Stimulated activated CD4-positive, alpha-beta T cell treated with anti-CD3 and anti-CD28 coated beads, Interleukin-1b, Interleukin-23, amount 100 ng/mL, for 24 hours (primary cell): Measurements from ENCODE around the gene MEX3B.

Source experiments
- DNase-seq, 4 experiments: peaks; one replicate each; pipeline ENCODE4 v3.0.0-alpha.2; 2020; ENCODE audit warnings: low read depth in 4 of 4, low spot score in 1 of 4

Gene MEX3B

DNA sequence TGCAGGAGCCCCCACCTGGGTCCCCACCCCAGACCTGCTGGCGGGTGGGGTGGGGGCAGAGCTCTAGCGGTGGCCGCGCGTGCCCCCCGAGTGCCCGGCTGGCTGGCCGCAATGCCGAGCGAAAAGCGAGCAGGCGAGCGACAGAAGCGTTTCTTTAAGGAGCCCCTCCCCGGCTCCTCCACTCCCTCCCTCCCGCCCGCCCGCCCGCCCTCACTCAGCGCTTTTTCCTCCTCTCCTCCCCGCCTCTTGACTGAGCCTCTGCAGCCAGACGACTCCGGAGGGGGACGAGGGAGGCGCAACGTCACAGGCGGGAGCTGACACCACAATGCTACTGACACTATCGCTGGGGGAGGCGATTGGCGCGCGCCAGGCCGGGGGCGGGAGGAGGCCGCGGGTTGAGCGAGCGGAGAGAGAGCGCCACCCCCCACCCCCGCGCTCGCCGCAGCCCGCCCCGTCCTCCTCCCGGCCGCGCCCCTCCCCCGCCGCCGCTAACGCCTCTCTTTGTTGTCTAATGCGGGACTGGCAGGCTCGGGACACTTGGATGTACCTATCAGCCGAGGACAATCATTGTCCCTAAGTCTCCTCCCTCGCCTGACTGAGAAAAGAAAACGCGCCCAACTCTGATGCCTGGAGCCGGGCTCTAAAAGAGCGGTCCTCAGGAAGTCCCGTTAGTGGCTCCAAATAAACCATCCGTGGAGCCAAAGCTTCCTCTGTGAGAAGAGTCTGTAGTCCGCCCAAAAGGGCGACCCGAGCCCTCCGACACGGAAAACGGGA is at the start of gene MEX3B:
Gene MEX3B, minus strand, starts transcription at position 127 of the 774 bp plus-strand sequence. CDS start 313 bp downstream, outside the sequence.
- DNase-seq, result peak; percentile 57 to 90 (median 82)

DNA sequence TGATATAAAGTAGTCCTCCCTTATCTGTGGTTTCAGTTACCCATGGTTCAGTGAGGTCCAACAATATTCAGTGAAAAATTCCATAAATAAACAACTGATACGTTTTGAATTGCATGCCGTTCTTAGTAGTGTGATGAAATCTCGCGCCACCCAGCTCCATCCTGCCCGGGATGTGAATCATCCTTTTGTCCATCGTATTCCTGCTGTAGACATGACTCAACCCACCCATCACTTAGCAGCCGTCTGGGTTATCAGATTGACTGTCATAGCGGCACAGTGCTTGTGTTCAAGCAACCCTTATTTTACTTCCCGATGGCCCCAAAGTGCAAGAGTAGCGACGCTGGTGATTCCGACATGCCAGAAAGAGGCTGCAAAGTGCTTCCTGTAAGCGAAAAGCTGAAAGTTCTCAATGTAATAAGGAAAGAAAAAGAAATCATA is 48.0 kb upstream of the MEX3B start:
- DNase-seq, result no peak

DNA sequence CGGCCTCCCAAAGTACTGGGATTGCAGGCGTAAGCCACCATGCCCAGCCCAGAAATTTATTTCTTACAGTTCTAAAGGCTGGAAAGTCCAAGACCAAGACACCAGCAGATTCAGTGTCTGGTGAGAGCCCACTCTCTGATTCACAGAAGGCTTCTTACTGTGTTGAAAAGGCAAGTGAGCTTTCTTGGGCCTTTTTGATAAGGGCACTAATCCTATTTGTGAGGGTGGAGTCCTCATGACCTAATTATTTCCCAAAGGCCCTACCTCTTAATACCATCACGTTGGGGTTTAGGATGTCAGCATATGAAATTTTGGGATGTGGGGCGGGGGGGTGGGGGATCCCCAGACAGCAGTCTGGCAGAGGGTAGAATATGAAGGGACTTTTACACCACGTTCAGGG is 47.5 kb upstream of the MEX3B start:
- no peak for DNase-seq

DNA sequence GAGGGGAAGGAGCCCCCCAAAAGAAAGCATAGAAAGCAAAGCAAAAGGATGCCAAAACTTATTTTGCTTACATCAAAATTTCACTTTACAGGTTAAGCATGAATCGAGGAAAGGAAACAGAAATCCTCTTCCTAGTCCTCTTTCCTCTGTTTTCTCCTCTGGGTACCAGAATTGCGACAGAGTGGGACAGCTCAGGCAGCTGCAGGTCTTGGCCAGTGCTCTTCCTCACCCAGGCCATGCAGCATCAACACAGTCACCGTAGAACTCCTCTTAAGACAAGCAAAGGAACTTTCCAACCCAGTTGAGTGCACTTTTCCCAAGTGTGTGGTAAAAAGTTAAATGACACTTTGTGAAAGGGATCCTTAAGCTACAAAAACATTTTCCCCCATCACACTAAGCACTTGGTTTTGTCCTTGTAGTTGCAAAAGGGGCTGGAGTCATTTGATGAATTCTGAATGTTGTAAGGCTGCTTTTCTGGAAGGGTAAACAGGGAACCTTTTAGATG is 45.9 kb upstream of the MEX3B start:
- DNase-seq, result no peak

DNA sequence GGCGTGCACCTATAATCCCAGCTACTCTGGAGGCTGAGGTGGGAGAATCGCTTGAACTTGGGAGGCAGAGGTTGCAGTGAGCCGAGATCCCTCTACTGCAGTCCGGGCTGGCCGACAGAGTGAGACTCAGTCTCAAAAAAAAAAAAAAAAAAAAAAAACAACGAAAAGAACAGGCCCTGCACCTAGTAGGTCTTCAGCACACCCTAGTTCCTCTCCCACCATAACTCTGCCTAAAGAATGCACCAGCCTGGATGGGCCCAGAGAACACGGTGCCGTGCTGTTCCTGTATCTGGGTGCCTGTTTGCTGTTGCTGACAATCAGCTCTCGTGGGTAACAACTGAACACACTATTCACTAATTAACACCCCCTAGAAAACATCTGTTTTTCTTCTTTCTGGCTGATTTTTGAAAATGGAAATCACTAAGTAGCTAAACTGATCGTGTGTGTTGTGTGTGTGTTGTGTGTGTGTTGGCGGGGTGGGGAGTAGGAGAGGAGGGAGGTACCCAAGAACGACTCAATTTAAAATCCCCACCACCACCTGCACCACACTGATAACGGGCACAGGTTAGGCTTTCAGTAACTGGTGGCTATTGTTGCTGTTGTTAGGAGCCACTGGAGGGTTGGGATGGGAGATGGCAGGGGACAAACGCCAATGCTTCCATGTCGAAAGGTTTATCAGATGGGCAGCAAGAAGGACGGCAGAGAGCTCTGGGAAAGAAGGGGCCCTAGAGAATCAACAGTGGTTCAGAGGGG is 40.6 kb upstream of the MEX3B start:
- no peak for DNase-seq

DNA sequence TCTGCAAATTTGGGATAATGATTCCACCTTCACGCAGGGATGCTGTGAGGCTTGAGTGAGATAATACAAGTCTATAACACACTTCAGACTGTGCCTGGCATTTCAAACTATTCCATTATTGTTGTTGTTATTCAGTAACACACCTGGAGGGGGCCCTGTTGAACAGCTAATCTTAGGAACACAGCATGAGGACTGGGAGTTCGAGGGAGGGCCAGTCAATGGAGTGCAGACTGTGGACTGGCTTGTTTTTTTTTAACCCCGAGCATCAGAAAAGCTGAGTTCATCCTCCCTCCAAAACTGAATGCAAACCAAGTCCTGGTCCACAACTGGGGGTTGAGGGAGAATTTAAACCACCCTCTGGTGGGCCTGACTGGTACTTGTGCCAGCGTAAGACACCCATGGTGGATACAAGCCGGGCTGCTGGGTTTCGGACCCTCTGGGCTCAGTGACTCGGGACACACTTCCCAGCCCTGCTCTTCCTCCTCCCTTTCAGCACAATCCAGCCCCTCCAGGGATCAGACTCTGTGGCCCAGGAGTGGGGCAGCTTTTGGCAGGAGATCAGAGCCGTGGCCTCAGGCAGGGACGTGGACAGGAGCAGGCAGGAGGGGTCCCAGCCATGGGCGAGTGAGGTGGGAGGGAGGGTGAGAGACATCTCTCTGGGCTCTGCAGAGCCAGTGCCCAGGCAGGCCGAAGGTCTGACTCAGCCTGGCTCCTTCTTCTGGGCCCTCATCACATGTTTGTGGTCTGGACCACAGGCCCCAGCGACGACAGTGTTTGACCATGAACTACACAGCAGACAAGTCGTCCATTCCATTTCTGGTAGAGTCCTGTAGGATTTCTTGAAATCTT is 36.3 kb upstream of the MEX3B start:
- no peak for DNase-seq

DNA sequence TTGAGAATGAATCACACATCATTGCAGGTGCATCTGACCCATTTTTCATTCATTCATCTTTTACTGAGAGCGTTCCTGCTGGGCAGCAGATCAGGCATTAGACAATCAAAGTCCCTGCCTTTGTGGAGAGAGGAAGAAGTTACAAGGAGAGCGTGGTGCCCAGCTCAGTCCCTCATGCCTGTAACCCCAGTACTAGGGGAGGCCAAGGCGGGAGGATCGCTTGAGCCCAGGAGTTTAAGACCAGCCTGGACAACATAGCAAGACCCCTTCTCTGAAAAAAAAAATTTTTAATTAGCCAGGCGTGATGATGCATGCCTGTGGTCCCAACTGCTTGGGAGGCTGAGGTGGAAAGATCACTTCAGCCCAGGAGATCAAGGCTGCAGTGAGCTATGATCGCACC is 35.0 kb upstream of the MEX3B start:
- DNase-seq, result no peak

DNA sequence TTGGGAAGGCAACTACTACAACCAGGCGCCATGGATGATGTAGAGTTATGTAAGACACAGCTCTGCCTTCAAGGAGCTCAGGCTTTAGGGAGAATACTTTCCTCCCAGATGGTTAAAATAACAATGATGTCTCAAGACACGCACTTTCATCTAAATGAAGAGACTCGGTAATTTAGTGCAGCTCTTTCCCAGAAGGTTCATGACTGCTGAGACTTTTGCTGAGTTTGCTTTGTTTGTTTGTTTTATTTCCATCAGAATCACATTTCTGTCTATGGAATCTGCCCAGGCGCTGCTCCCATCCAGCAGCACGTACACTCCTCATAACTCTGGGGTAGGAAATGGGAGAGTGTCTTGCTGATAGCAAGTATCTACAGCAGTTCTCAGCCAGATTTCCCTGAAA is 33.9 kb upstream of the MEX3B start:
- DNase-seq, result no peak

DNA sequence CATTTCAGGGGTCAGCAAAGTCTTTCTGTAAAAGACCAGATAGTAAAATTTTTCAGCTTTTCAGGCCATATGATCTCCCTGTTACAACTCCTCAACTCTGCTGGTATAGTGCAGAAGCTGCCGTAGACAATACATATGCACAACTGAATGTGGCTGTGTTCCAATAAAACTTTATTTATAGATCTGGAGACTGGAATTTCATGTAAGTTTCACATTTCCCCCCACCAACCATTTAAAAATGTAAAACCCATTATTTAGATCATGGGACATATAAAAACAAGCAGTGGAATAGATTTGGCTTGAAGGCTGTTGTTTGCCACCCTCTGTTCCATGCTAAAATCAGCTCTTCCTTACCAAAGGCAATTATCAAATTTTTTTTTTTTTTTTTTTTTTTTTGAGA is 28.8 kb upstream of the MEX3B start:
- no peak for DNase-seq

DNA sequence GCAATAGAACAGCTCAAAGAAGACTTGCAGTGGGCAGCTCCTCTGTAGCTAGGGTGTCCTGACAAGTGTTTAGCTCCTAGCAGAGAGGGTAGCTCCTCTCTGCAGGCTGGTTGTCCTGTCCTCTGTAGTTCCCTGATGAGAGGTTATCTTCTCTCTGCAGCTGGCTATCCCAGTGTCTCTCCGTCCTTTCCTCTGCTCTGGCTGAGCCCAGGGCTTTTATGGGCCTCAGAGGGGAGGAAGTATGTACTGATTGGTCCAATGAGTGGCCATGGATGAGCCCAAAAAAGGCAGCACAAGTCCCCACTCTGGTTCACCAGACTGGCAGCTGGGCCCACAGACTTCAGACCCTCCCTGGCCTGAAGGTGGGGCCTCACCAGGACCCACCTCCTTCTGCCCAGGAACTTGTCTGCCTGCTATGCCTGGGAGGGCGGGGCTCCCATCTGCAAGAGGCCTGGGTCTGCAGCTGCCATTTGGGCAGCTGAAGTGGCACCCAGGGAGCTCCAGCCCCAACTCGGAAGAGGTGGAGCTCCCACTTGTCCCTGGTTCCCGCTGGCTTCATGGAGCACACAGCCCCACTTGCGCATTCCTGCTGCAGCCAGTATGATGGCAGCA is 27.2 kb upstream of the MEX3B start:
- DNase-seq, result no peak

DNA sequence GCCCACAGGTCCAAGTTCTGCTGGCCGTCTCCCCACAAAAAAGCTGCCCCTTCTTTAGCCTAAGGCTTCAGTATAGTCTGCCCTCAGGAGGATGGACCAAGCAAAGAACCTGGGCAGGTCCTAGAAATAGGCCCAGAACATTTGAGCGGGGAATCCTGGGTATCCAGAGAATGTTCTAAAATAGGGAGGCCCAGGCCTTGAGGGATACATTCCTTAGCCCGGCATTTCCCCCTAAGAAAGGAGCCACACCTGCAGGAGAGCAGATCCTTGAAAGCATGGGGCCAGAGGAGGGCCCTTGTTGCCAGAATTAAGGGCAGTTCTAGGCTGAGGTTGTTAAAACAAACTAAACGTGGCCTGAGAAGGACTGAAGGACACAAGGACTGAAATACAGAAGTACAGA is 20.6 kb upstream of the MEX3B start:
- no peak for DNase-seq

DNA sequence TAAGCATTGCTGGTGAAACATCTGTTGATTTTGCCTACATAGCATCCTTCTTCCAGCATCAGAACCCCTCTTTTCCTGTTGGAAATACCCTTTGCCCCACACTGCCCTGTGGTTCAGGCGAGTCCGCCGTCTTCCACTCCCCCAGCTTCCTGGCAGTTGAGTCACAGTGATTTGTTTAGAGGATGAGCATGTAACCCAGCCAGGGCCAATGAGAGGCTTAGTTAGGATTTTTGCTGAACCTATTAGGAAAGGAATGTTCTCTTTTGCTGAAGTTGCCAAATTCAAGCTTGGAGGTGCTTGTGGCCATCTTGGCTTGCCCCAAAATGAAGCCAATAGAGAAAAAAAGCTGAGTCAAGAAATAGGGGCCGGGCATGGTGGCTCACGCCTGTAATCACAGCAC is 19.0 kb upstream of the MEX3B start:
- DNase-seq, result no peak

DNA sequence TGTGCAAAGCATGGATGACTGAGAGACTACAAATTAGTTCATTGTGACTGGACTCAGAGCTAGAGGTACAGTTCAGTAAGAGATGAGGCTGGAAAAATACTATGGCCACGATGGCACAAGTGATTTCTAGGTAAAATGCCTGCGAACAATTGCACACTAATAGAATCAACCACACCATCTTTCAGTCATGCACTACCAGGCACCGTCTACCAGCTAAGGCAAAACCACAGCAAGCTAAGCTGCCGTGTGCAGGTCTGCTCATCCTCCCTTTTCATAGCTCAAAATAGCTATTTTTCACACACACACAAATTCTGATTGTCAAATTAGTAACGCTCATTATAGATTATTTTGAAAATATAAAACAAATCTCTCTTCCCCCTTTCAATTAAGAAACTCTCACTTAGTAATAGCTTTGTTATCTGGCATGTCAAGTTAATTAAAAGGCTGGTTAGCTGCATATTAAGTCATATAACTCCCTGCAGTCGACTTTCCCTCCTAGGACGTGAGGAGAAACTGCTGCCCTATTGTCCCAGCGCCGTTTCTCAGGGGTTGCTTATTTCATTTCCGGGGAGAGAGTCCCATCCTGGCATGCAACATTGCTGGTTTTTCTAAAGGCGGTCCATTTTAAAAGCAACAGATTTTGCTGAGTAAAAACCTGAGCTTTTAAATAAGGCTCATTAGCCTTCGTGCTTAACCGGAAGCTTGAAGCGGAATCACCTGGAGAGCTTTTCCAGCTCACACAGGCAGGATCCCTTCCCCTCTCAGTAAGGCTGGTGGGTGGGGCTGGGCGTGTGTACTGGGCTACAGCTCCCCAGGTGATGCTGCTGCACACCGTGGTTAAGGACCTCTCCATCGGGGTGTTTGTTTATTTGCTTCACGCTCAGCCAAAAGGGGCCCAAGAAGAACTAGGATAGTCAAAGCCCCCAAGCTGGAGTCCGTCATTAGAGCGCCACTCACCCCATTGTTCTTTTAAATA is 16.9 kb upstream of the MEX3B start:
- no peak for DNase-seq

DNA sequence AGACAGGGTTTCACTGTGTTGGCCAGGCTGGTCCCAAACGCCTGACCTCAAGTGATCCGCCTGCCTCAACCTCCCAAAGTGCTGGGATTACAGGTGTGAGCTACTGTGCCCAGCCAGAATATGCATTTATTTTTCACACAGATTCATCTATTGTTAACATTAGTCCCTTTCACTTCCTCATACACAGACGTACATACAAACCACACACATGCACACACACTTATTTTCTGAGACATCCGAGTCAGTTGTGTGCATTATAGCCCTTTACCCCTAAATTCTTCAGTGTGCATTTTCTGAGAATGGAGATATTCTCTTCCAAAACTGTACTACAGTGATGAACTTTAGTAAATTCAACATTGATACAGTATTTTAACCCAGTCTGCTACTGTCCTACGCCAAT is 15.0 kb upstream of the MEX3B start:
- no peak for DNase-seq

DNA sequence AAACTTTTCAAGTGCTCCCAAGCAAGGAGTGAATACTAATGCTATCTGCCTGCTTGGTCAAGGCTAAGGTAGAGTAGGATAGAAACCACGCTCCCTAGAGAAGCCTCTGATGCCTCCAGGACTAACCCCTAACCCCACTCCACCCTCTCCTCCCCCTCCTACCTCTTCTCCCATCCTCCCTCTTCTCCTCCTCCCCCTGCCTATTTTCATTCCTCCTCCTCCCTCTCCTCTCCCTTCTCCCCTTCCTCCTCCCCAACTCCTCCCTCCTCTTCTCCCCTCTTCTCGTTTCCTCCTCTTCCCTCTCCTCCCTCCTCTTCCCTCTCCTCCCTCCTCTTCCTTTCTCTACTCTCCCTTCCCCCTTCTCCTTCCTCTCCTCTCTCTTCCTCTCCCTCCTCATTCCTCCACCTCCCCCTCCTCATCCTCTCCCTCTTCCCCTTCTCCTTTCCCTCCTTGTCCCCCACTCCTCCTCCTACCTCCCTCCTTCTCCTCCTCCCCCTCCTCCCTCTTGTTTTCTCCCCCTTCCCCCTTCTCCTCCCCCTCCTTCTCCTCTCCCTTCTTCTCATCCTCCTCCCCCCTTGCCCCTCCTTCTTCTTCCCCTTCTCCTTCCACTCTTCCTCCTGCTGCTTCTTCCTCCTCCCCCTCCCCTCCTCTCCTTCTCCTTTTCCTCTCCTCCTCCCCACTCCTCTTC is 12.8 kb upstream of the MEX3B start:
- no peak for DNase-seq

DNA sequence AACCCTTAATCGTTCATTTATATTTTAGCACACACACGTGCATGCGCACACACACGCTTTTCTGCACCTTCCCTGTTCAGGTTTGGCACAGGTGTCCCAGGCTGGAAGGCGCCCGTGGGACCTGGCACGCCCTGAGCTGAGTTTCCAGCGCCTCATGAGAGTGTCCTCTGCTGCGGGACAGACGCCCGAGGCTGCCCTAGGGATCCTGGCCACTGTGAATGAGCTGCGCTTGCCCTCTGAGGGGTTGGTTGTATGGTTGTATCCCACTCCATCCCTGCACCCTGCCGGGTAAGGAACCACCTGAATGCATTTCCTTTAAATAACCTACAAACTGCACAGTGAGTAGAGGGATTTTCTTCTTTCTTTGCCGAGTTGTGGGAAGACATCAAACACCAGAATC is 12.2 kb upstream of the MEX3B start:
- DNase-seq, result no peak

DNA sequence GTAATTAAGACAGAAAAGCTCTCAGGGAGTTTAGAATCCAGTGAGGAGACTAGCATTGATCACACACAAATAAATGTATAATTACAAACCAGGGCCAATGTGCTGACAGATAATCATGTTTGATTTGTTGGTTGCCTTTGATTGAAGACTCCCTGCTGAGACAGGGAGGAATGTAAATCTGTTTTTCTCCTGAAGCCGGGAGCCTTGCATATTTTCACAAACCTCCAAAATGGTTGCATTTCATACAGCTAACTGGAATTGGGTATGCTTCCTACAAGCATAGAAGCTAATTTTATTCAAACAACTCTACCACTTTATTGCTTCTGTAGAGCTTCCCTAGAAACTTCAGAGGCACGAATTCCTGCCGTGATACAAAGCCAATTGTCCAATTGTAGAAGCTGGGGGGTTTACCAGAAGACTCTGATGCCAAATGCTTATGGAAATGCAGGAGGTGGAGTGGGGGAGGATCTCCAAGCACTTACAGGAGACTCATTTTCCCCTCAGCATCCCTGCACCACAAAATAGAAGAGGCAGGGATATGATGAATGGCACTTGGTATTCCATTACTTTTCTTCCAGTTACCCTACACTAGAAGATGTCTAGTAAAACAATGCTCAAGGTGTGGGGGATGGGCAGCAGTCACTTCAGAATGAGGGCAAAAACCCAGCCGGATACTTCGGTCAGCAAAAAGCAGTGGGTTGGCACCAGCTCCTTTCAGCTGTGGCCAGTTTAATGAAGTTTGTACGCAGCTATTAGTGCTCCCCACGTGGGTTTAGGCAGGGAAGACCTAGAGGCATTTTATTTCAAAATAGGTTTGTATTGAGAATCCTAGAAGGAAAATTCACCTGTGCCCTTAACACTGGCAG is 11.4 kb upstream of the MEX3B start:
- DNase-seq, result no peak

DNA sequence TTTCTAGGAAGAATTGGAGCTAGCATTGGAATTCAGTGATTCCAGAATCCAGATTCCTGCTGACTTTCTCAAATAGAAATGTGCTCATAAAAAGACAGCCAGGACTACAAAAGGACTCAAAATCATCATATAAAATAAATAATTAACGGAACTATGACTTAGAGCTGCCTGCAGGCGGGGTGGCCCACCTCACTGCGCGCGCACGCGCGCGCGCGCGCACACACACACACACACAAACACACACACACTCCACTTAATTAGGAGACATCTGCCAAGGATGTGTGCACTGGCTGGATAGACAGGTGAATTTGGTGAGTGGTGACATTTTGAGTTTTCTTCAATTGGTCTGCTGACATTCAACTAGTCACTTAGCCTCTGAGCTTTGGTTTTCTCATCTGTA is 6.9 kb upstream of the MEX3B start:
- DNase-seq, result no peak
